Measurements from ENCODE around the gene TBKBP1.

Gene TBKBP1

GRCh38 chr17:47731396-47731795 is 37.4 kb downstream of the TBKBP1 start:
- in situ Hi-C loops (cut with MboI; ENCODE audit: low pct_unique_long_range_greater_than_20kb, low sequenced_read_pairs, unreplicated experiment), result no loop called here
- no peak for TF ChIP-seq CTCF (IDR thresholded peaks at IDR 0.05; ENCODE audit: extremely low read depth, insufficient read depth, missing control alignments)
- no peak for DNase-seq (ENCODE audit: low spot score)

- TF ChIP-seq CTCF (IDR thresholded peaks at IDR 0.05; ENCODE audit: extremely low read depth, insufficient read depth, missing control alignments), result no peak
- in situ Hi-C loops (cut with MboI; ENCODE audit: low pct_unique_long_range_greater_than_20kb, low sequenced_read_pairs, unreplicated experiment), result no loop called here
- DNase-seq (ENCODE audit: low spot score), result no peak
Measured at GRCh38 chr17:47732399-47733046, 38.6 kb downstream of the TBKBP1 start.

GRCh38 chr17:47733047-47733673 is 39.2 kb downstream of the TBKBP1 start, which contains the start of gene TBX21:
TSS of gene TBX21 (plus strand) at chr17:47733236. CDS start at chr17:47733455, 219 bp downstream.
- peak; percentile 89 for DNase-seq (ENCODE audit: low spot score)
- in situ Hi-C loops (cut with MboI; ENCODE audit: low pct_unique_long_range_greater_than_20kb, low sequenced_read_pairs, unreplicated experiment), result no loop called here
- peak; percentile 52 for TF ChIP-seq CTCF (IDR thresholded peaks at IDR 0.05; ENCODE audit: extremely low read depth, insufficient read depth, missing control alignments)

- in situ Hi-C loops (cut with MboI; ENCODE audit: low pct_unique_long_range_greater_than_20kb, low sequenced_read_pairs, unreplicated experiment), result no loop called here
- no peak for DNase-seq (ENCODE audit: low spot score)
- no peak for TF ChIP-seq CTCF (IDR thresholded peaks at IDR 0.05; ENCODE audit: extremely low read depth, insufficient read depth, missing control alignments)
Measured at GRCh38 chr17:47733674-47734410, 39.9 kb downstream of the TBKBP1 start.

- no peak for TF ChIP-seq CTCF (IDR thresholded peaks at IDR 0.05; ENCODE audit: extremely low read depth, insufficient read depth, missing control alignments)
- in situ Hi-C loops (cut with MboI; ENCODE audit: low pct_unique_long_range_greater_than_20kb, low sequenced_read_pairs, unreplicated experiment), result no loop called here
- DNase-seq (ENCODE audit: low spot score), result no peak
Measured at GRCh38 chr17:47735139-47735464, 41.1 kb downstream of the TBKBP1 start.

- in situ Hi-C loops (cut with MboI; ENCODE audit: low pct_unique_long_range_greater_than_20kb, low sequenced_read_pairs, unreplicated experiment), result no loop called here
- TF ChIP-seq CTCF (IDR thresholded peaks at IDR 0.05; ENCODE audit: extremely low read depth, insufficient read depth, missing control alignments), result no peak
Measured at GRCh38 chr17:47735536-47736011, 41.6 kb downstream of the TBKBP1 start.

More at GRCh38 chr17:47735536-47736011, 41.6 kb downstream of the TBKBP1 start:
- peak; percentile 87 for DNase-seq (ENCODE audit: low spot score)

All from GM13977 (cell line).